ENCODE measurements around the gene CERS1.

CERS1 gene

DNA sequence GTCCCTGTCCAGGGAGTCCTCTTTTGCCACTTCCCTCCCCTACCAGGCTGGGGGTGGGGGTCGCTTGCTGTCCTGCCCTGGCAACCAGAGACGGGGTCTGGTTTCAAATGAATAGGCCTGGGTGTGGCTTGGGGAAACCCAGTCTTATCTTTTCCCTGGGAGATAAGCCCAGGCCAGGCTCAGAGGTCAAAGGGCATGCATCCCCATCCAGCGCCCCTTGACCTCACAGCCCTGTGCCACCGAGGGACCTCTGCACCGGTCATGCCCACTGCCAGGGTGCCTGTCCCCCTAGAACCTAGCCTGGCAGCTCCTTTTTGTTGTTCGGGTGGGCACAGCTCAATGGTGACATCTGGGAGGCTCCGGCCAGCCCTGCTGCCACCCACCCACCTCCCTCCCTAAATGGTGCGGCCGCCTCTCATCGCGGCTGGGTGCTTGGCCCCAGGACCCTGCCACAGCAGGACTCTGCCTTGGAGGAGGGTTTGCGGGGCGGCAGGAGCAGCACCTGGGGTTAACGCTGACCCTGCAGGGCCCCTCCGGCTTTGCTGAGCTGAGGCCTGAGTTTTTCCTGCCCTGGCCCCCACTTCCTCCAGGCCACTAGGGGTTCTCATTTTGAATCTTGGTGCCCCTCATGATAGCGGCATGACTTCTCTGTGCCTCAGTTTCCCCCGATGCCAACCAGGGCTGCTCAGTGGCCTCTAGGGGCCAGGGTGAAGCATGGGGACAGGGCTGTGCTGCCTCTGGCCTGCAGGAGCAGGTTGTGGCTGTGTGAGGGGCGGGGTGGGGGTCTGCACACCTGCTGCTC lies 2.9 kb upstream of the CERS1 start:
- no peak for DNase-seq

DNA sequence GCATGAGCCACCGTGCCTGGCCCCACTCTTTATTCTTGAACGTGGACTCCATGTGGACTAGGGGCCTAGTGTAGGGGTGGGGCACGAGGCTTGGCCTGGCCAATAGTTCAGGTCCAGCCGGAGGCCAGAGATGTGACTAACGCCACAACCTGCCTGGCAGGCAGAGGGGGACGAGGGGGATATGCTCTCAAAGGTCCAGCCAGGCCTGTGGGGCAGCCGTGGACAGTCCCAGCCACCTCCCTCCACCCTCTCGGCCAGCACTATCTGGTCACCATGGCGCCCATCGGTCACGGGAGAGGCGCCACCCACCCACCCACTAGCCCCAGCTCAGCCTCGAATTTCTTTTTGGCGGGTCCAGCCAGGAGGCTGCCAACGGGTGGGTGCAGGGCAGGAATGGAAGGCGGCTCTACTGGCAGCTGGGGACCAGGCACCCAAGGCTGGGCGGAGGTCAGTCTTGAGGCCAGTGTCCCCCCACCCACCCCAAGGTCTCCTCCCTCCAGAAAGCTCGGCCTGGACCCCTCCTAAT lies 2.2 kb upstream of the CERS1 start:
- no peak for DNase-seq

DNA sequence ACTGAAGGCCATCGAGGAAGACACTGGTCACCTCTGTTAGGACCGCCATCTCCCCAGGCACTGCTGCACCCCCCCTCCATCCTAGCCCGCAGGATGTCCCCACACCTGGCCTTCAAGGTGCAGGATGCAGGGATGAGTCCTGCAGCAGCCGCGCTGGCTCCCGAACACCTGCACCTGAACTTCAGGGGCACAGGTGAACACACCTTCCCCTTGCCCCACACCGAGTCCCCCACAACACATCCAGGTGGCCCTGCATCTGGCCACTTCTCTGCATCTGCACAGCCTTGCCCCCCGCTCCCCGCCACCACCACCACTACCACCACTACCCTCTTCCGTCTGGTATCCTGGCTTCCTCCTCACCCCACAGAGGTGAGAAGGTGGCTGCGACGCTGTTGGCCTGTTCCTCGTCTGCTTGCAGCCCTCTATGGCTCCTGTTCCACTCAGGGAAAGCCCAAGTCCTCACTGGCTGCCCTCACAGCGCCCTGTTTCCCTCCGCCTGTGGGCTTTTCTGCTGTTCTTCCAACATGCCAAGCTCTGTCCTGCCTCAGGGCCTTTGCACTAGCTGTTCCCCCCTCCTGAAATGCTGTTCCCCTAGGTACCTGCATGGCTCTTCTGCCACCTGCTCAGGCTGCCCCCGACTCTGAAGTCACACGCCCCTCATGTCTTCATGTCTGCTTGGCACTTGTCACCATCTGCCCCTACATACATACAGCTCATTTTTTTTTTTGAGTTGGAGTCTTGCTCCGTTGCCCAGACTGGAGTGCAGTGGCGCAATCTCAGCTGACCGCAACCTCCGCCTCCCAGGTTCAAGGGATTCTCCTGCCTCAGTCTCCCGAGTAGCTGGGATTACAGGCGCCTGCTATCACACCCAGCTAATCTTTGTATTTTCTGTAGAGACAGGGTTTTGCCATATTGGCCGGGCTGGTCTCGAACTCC lies 1.4 kb upstream of the CERS1 start:
- DNase-seq, result no peak

DNA sequence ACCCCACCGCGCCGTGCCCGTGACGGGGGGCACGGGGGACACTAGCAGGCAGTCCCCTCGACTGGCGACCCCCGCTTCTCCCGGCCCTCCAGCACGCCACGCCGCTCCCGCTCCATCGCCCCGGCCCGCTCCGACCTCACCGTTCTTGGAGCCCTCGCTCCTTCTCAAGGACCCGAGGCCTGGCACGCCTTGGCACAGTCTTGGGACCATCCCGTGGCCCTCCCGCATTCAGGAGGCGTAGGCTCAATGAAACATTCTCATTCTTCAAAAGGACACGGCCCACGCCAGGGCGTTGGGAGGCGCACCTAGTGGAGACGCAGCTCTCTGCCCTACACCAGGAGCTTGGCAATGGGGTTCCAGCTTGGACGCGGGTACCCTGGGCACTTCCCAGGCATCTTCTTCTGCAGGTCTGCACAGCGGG lies 473 bp upstream of the CERS1 start:
- no peak for DNase-seq

DNA sequence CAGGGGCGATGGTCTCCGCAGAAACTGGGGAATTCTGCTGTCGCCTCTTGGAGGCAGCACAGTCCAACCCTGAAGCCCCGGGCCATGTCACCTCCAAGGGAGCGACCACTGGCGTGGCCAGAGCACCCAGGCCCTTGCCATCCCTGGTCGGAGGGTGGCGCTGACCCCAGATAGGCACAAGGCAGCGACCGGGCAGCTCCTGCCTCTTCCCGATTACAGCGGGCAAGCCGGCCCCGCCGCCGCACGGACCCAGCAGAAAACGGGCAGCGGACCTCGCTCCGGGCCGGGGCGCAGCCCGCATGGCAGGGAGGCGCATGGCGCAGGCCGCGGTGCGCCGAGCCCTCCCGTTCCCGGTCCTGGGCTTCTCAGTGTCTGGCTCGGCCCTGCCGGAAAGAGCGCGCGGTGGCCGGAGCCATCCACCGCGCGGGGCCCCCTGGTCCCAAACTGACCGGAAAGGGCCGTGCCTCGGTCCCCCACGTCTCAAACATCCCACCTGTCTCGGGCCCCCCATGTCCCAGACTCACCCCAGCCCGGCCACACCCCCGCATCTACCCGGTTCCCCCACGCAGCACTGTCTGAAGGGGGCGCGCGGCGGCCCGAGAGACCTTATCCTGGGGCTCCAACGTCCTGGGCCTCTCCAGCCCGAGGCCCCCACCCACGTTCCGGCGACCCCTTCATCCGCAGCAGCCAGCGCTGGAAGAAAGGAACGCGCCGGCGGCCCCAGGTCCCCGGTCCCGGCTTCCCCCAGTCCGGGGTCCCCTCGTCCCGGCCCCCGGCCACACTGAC lies 727 bp downstream of the CERS1 start:
- DNase-seq, result no peak

DNA sequence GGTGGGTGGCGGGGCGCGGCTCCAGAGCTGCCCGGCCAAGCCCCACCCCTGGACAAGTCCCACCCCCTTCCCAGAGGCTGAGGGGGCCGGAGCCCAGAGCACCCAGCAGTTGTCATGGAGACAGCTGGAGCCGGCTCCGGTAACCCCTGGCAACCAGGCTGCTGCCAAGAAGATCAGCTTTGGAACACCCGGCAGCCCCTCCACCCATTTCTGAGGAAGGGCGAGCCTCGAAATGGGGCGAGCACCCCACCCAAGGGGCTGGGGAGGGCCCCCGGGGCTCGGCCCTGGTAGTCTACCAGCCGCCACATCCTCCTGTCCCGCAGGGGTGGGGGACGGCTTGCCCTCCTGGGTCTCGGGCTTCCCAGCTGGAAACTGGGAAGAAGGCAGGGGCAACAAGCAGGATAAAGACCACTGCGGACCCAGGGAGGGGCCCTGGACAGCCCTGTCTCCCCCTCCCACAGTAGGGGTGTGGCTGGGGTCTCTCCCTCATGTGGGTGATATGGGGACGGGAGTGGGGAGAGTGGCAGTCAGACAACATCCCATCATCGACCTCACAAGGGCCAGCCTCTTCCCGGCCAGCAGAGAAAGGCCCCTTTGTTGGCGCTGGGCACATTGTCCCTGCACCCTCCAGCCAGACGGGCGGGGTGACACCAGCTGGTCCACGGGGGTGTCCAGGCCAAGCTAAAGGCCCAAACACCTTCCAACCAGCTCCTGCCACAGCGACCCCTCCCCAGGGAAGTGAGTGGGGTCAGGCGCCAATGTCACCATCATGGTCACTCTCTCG lies 1.5 kb downstream of the CERS1 start:
- no peak for DNase-seq

DNA sequence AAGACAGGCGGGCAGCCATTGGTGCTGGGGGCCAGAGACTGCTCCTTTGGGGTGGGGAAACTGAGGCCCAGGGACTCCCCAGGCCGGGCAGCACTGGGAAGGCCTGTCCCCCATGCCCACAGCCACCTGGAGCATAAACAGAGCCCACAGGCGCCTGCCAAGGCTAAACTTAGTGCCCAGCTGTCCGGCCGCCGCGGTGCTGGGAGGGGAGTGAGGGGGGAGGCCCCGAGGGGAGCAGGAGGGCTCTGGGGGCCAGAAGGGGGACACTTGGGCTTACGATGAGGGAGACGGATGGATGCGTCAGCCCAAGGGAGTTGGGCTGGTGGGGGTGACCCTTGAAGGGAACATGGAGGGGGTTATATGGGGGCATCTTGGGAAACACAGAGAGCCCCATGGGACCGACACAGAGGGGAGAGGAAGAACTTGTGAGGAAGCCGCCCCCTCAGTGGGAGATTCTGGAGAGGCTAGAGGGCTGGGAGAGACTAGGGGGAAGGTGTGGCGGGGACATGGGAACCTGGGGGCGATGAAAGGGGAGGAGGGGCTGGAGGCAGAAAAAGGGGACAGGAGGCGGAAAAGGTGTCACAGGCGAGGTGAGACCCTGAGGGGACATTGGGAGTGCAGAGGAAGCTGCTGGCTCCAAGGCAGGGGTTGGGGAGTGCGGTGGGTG lies 2.2 kb downstream of the CERS1 start:
- DNase-seq, result no peak

DNA sequence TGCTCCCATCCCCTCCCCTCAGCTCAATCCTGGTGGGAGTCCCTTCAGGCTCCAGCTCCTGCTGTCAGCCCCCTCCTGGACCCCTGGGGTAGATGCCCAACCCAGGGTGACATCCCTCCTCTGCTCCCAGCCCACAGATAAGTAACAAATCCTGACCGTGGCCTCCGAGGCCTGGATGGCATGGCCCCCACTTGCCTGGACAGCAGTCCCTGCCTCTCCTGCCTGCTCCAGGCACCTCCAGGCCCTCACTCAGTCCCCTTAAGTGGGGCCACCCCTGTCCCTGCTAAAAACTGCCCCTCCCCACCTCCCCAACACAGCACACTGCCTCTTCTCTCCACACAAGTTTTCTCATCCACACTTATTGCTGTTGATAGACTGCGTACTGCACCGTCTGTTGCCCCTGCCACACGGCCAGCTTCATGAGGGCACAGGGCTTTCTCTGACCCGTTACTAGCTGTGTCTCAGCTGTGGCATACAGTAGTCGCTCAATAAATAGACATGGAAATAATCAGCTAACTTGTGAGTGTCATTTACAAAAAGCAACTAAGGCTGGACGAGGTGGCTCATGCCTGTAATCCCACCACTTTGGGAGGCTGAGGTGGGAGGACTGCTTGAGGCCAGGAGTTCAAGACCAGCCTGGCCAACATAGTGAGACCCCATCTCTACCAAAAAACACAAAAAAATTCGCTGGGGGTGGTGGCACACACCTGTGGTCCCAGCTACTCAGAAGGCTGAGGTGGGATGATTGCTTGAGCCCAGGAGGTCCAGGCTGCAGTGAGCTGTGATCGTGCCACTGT lies 5.8 kb downstream of the CERS1 start:
- DNase-seq, result no peak

DNA sequence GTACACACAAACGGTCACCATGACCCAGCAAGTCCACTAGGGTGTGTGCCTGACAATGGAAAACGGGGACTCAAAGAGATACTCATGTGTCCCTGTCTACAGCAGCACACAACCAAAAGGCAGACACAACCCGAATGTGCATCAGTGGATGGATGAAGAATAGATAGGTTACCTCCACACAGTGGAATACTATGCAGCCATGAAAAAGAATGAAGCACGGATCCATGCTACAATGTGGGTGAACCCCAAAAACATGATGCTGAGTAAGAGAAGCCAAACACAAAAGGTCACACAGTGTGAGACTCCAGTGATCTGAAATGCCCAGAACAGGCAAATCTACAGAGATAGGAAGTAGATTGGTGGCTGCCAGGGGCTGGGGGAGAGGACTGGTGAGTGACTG lies 9.0 kb downstream of the CERS1 start:
- no peak for DNase-seq

DNA sequence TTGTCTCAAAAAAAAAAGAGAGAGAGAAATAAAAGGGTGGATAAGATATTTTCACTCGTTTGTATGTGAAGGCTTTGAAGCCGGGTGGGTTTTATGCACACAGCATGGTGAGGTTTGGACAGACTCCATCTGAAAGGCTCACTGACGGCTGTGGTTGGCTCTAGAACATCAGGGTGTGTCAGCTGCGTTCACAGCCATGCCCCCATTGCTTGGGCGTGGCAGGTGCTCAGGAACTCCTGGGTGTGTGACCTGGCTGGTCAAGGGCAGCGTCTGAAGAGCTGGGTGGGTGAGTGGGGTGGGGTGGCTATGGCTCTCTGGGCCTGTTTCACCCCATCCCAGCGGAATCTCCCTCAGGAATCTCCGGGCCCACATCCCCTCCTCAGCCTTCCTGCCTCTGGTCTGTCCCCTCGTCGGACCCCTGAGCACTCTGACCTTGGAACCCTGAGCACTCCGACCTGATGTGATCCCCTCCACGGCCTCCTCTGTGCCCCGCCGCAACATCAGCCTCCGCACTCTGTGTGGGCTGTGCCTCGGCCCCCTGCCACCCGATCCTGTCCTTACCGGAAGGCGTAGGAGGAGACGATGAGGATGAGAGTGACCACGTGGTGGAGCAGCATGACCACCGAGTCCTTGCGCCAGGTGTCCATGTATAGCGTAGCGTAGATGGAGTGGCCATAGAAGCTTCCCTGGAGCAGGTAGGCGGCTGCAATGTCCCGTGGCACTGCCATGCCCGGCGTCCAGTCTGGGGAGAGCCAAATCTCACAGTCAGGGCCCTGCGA lies 12.2 kb downstream of the CERS1 start:
- DNase-seq, result no peak

DNA sequence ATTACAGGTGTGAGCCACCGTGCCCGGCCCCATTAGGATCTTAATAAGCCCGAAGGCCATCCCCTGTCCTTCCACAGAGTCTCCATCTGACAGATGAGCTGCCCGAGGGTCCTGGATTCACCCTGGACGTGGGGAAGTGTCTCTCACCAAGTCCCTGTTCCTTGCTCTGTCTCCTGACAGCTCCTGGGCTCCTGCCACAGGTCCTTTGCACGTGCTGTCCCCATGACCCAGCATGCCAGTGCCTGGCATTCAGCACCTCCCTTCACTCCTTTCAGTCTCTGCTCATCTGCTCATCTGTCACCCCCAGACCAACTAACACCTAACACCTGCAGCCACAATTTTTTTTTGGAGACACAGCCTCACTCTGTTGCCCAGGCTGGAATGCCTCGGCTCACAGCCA lies 14.5 kb downstream of the CERS1 start:
- no peak for DNase-seq

DNA sequence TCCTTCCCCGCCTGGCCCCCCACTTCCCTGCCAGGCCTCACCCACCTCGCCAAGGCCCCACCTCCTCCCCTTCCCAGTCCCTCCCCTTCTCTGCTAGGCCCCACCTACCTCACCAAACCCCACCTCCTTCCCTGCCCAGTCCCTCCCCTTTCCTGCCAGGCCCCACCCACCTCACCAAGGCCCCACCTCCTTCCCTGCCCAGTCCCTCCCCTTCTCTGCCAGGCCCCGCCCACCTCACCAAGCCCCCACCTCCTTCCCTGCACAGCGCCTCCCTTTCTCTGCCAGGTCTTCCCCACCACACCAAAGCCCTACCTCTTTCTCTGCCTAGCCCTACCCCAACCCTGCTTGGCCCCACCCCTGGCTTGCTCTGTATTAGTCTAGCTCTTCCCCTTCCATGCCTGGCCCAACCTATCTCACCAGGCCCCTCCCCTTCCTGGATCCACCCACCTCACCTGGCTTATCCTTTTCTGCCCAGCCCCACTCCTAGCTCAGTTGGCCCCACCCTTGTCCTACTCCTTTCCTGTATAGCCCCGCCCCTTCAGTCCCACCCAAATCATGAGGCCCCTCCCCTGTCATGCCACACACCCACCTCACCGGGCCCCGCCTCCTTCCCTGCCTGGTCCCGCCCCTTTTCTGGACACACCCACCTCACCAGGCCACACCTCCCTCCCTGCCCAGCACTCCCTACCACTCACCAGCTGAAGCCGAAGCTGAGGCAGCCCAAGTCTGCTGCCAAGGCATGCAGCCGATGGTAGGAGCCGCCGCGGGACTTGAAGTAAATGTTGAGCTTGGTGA lies 16.2 kb downstream of the CERS1 start:
- DNase-seq, result no peak

DNA sequence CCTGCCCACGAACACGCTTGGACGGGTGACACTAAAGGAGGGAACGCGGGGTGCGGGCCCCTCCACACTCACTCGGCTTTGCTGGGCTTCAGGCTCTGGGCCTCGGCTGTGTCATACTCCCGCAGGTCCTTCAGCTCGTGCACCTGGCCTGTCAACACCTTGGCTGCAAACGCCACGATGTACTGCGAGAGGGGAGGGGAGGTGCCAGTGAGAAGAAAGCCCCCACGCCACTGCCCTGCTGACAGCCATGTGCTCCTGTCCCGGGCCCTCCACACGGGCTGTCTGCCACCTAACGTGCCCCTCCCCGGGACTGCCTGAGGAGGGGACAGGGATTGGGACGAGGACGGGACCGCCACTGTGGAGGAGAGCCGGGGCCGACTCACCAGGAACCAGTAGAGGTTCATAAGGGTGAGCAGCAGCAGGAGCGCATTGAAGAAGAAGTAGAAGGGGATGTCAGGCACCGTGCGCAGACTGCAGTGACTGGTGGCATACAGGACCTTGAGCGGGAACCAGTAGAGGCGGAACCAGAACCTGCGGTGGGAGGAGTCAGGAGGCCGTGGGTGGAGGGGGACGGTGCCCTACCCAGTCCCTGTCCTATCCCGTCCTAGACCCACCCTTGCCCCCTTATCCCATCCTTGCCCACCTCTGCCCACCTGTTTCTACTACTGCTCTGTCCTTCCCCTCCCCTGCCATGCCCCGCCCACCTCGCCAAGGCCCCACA lies 16.9 kb downstream of the CERS1 start:
- DNase-seq, result no peak

DNA sequence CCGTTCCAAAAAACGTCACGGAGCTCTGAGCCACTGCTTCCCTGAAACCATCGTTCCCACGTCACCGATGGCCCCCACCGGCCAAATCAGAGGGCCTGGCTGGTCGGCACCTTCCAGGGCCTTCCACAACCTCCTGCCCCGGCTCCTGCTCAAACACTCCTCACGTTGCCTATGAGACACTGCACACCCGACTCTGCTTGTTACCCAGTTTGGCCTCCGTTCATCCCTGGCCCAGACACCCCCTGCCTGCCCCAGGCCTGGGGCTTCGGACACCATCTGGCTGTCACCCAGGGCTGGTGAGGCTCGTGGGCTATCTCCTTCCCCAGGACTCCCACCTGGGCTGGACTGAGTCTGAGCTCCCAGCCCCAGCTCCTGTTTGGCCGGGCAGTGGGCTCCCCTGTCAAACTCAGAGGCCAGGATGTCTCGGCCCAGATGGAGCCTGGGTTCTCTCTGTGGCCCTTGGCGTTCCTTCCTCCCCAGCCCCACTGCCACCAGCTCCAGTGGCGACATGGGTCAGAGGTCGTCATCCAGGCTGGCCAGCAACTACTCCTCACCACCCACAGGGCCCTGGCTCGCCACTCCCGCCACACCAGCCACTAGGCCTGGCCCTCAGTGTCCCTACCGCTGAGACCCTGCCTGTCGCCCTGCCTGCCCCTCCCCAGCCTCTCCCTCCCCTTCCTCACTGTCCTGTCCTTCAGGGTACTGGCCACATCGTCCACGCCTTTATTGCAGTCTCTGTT lies 17.7 kb downstream of the CERS1 start:
- no peak for DNase-seq

DNA sequence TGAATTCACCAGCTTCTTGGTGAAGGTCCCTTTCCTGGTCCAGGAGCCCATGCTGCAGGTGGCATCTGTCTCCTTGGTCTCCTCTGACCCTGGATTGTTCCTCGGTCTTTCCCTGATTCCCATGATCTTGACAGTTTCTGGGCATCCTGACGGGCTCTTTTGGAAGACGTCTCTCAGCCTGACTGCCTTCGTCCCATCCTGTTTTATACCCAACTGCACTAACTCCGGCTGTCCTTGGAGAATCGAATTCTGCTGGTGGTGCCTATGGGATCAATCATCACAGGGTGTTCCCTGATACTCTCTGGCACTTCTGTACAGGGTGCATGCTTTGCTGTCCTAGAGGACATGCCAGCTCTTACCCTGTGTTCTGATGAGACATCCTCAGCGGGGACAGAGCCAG lies 19.1 kb downstream of the CERS1 start:
- DNase-seq, result no peak

DNA sequence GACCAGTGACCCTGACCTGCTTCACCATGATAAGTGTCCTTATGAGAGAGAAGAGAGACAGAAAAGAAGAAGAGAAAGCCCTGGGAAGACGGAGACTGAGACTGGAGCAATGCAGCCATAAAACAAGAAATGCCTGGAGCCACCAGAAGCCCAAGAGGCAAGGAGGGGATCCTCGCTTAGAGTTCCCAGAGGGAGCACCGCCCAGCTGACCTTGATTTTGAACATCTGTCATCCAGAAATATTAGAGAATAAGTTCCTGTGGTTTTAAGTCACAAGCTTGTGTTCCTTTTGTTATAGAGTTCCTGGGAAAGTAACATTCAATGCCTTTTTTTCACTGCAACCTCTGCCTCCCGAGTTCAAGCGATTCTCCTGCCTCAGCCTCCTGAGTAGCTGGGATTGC lies 20.2 kb downstream of the CERS1 start:
- DNase-seq, result no peak

DNA sequence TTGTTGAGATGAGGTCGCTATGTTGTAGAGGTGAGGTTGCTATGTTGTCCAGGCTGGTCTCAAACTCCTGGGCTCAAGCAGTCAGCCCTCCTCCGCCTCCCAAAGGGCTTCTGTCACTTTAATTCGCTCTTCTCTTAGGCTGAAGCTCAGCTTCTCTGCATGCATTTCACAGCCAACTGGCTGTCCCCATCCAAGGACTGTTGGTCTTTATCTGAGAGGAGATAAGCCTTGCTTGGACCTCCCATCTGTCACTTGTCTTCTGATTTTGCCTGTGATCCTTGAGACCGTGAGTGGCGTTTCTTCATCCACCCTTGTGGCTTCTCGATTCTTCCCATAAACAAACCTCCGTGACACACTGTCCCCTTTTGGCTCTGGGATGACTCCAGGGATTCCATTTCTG lies 24.4 kb downstream of the CERS1 start:
- no peak for DNase-seq

Data from T1000 (cell line).